ENCODE data around the gene LECT2.

GRCh38 chr5:135966165-135966564 is 11.4 kb upstream of the LECT2 start:
- TF ChIP-seq, protein P1, sequence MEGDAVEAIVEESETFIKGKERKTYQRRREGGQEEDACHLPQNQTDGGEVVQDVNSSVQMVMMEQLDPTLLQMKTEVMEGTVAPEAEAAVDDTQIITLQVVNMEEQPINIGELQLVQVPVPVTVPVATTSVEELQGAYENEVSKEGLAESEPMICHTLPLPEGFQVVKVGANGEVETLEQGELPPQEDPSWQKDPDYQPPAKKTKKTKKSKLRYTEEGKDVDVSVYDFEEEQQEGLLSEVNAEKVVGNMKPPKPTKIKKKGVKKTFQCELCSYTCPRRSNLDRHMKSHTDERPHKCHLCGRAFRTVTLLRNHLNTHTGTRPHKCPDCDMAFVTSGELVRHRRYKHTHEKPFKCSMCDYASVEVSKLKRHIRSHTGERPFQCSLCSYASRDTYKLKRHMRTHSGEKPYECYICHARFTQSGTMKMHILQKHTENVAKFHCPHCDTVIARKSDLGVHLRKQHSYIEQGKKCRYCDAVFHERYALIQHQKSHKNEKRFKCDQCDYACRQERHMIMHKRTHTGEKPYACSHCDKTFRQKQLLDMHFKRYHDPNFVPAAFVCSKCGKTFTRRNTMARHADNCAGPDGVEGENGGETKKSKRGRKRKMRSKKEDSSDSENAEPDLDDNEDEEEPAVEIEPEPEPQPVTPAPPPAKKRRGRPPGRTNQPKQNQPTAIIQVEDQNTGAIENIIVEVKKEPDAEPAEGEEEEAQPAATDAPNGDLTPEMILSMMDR (IDR thresholded peaks at IDR 0.05) = no peak
- no peak for TF ChIP-seq POLR2A (IDR thresholded peaks at IDR 0.05)
